H9 (cell line): ENCODE measurements around the gene GATA5. TPM values are rescaled to one million over a fixed set of nuclear protein-coding genes. Genes with fewer than 3 reads are reported as not detected.

Source experiments
- DNase-seq: peaks from one replicate; pipeline ENCODE4 v3.0.0-alpha.2; 2017
- H2AFZ ChIP-seq: one replicate; pipeline ENCODE4 v1.6.1; 2013; ENCODE audit warnings: mild to moderate bottlenecking, low read length, control low read depth, moderate library complexity
- H2AK5ac ChIP-seq: 2 replicates; pipeline ENCODE4 v1.6.1; 2013; ENCODE audit warnings: low read length, control low read depth, mixed read lengths; ENCODE audit not compliant: insufficient read length
- H2BK120ac ChIP-seq: one replicate; pipeline ENCODE4 v1.6.1; 2013; ENCODE audit warnings: low read depth, mild to moderate bottlenecking, low read length, control low read depth, inconsistent platforms; ENCODE audit not compliant: poor library complexity, severe bottlenecking
- H2BK12ac ChIP-seq: 2 replicates; pipeline ENCODE4 v1.6.1; 2013; ENCODE audit warnings: low read length, control low read depth, mixed read lengths, low read depth; ENCODE audit not compliant: insufficient read length
- H2BK15ac ChIP-seq: 2 replicates; pipeline ENCODE4 v1.6.1; 2013; ENCODE audit warnings: low read depth, low read length, control low read depth
- H2BK20ac ChIP-seq: one replicate; pipeline ENCODE4 v1.6.1; 2013; ENCODE audit warnings: low read depth, mild to moderate bottlenecking, low read length, control low read depth, inconsistent platforms; ENCODE audit not compliant: poor library complexity, severe bottlenecking
- H2BK5ac ChIP-seq: 2 replicates; pipeline ENCODE4 v1.6.1; 2013; ENCODE audit warnings: low read length, control low read depth, mixed read lengths; ENCODE audit not compliant: insufficient read length
- H3K14ac ChIP-seq: 2 replicates; pipeline ENCODE4 v1.6.1; 2013; ENCODE audit warnings: low read length, control low read depth; ENCODE audit not compliant: insufficient read depth
- H3K18ac ChIP-seq: 2 replicates; pipeline ENCODE4 v1.6.1; 2013; ENCODE audit warnings: low read depth, mild to moderate bottlenecking, mixed read lengths, low read length, control low read depth; ENCODE audit not compliant: insufficient read length
- H3K23ac ChIP-seq: 2 replicates; pipeline ENCODE4 v1.6.1; 2013; ENCODE audit warnings: low read length, control low read depth, mixed read lengths, low read depth; ENCODE audit not compliant: insufficient read length
- H3K23me2 ChIP-seq: 2 replicates; pipeline ENCODE4 v1.6.1; 2013; ENCODE audit warnings: low read depth, mild to moderate bottlenecking, mixed read lengths, low read length, control low read depth; ENCODE audit not compliant: insufficient read length, poor library complexity, severe bottlenecking
- H3K27ac ChIP-seq: 2 replicates; pipeline ENCODE4 v1.5.1; 2013; ENCODE audit warnings: low read length, control low read depth, mixed read lengths, low read depth; ENCODE audit not compliant: insufficient read length
- H3K27me3 ChIP-seq: 2 replicates; pipeline ENCODE4 v1.6.1; 2013; ENCODE audit warnings: low read length, control low read depth, inconsistent platforms; ENCODE audit not compliant: insufficient read depth
- H3K4ac ChIP-seq: 2 replicates; pipeline ENCODE4 v1.6.1; 2013; ENCODE audit warnings: low read depth, mild to moderate bottlenecking, control low read depth, inconsistent platforms, low read length, moderate library complexity
- H3K4me1 ChIP-seq: 2 replicates; pipeline ENCODE4 v1.6.1; 2013; ENCODE audit warnings: low read length, control low read depth, inconsistent platforms; ENCODE audit not compliant: insufficient read depth
- H3K4me2 ChIP-seq: 2 replicates; pipeline ENCODE4 v1.6.1; 2013; ENCODE audit warnings: low read length, control low read depth, mixed read lengths; ENCODE audit not compliant: insufficient read length, insufficient read depth
- H3K56ac ChIP-seq: 2 replicates; pipeline ENCODE4 v1.6.1; 2013; ENCODE audit warnings: low read depth, mild to moderate bottlenecking, mixed read lengths, low read length, control low read depth; ENCODE audit not compliant: insufficient read length
- H3K79me1 ChIP-seq: 2 replicates; pipeline ENCODE4 v1.6.1; 2013; ENCODE audit warnings: low read depth, mild to moderate bottlenecking, moderate library complexity, low read length, control low read depth, inconsistent platforms; ENCODE audit not compliant: insufficient read depth, poor library complexity, severe bottlenecking
- H3K79me2 ChIP-seq: 2 replicates; pipeline ENCODE4 v1.6.1; 2013; ENCODE audit warnings: low read length, control low read depth, inconsistent platforms; ENCODE audit not compliant: insufficient read depth
- H3K9ac ChIP-seq: 2 replicates; pipeline ENCODE4 v1.6.1; 2013; ENCODE audit warnings: low read length, control low read depth, mixed read lengths; ENCODE audit not compliant: insufficient read length; ENCODE audit errors: extremely low read depth
- H3K9me3 ChIP-seq: one replicate; pipeline ENCODE4 v1.6.1; 2013; ENCODE audit warnings: low read depth, low read length, inconsistent platforms; ENCODE audit not compliant: control insufficient read depth
- H3T11ph ChIP-seq: one replicate; pipeline ENCODE4 v1.6.1; 2013; ENCODE audit warnings: mild to moderate bottlenecking, low read length, control low read depth, inconsistent platforms
- H4K20me1 ChIP-seq: one replicate; pipeline ENCODE4 v1.6.1; 2013; ENCODE audit not compliant: control insufficient read depth, insufficient read length, insufficient read depth
- H4K5ac ChIP-seq: 2 replicates; pipeline ENCODE4 v1.6.1; 2013; ENCODE audit warnings: low read depth, mild to moderate bottlenecking, mixed read lengths, low read length, control low read depth; ENCODE audit not compliant: insufficient read length
- H4K8ac ChIP-seq: replicated peaks from 2 replicates; pipeline ENCODE4 v1.6.1; 2013; ENCODE audit warnings: low read length, control low read depth, mixed read lengths, low read depth; ENCODE audit not compliant: insufficient read length
- H4K91ac ChIP-seq: 2 replicates; pipeline ENCODE4 v1.6.1; 2013; ENCODE audit warnings: low read depth, mild to moderate bottlenecking, moderate library complexity, mixed read lengths, low read length, control low read depth; ENCODE audit not compliant: insufficient read length
- H3K27ac Mint-ChIP-seq, 3 experiments: 2 replicates in 2 of 3; 3 replicates in 1 of 3; pipeline ENCODE4 v1.8.0; 2020 to 2021; ENCODE audit warnings: mixed read lengths in 3 of 3, mild to moderate bottlenecking in 1 of 3, moderate library complexity in 1 of 3
- H3K27me3 Mint-ChIP-seq: 2 replicates; pipeline ENCODE4 v1.8.0; 2021; ENCODE audit warnings: low read depth, mild to moderate bottlenecking, moderate library complexity, mixed read lengths
- H3K36me3 Mint-ChIP-seq, 3 experiments: 2 replicates in 2 of 3; 3 replicates in 1 of 3; pipeline ENCODE4 v1.8.0; 2020 to 2021; ENCODE audit warnings: low read depth in 3 of 3, mixed read lengths in 3 of 3; ENCODE audit not compliant: insufficient read depth in 1 of 3
- H3K4me1 Mint-ChIP-seq, 2 experiments: 2 replicates each; pipeline ENCODE4 v1.8.0; 2020; ENCODE audit warnings: mixed read lengths in 2 of 2
- H3K4me3 Mint-ChIP-seq, 2 experiments: 2 replicates in 1 of 2; 3 replicates in 1 of 2; pipeline ENCODE4 v1.8.0; 2020 to 2021; ENCODE audit warnings: mild to moderate bottlenecking in 2 of 2, mixed read lengths in 2 of 2, moderate library complexity in 1 of 2
- H3K9me3 Mint-ChIP-seq, 2 experiments: 2 replicates in 1 of 2; 3 replicates in 1 of 2; pipeline ENCODE4 v1.8.0; 2020; ENCODE audit warnings: mild to moderate bottlenecking in 2 of 2, mixed read lengths in 2 of 2, moderate library complexity in 1 of 2
- CTCF ChIP-seq: fragments of 200-600 bp; sonication (generic); conservative IDR thresholded peaks from 3 replicates; pipeline ENCODE4 v1.8.0; 2021; ENCODE audit warnings: antibody characterized with exemption, mild to moderate bottlenecking
- WGBS: extraction: QIAGEN DNeasy Blood & Tissue Kit; methylation state at CpG from one replicate; pipeline ENCODE4 v1.1.7; 2013; ENCODE audit warnings: missing lambda C conversion rate, low lambda C conversion rate, mixed read lengths; ENCODE audit not compliant: insufficient read length; ENCODE audit errors: extremely low coverage; 5-methylcytosine and 5-hydroxymethylcytosine counted together
- total RNA-seq: library from RNA; stranded (reverse); gene quantifications from 2 replicates; pipeline ENCODE4 v1.2.1, GENCODE V29; 2021

The GATA5 gene
- total RNA-seq, 1 experiment from 2014 or later: 0.24 TPM

- peaks cover 0 to 4% (median 4%) of the 10 kb centered on the region in 3 experiments; a peak in 1 of 7 replicates for H3K36me3 Mint-ChIP-seq
- no peak for DNase-seq
- Histone ChIP-seq H3K4ac (no peak overlapping the region), H3K79me2 (no peaks in the 10 kb centered on the region), H2BK5ac (no peak overlapping the region), H2AK5ac (no peak overlapping the region), H3K9ac (no peak overlapping the region), H3K18ac (no peak overlapping the region), H3K14ac (no peak overlapping the region), H2AFZ (no peak overlapping the region), H2BK12ac (no peak overlapping the region), H3K4me1 (peaks cover 3% of the 10 kb centered on the region; the same call in 1 of the 2 replicates), H4K5ac (no peak overlapping the region), H3K27me3 (no peaks in the 10 kb centered on the region), H3T11ph (no peak overlapping the region), H3K27ac (no peak overlapping the region), H4K91ac (no peak overlapping the region), H3K23ac (no peak overlapping the region), H3K79me1 (no peaks in the 10 kb centered on the region), H4K20me1 (no peaks in the 10 kb centered on the region), H3K56ac (no peak overlapping the region), H2BK15ac (no peak overlapping the region), H3K23me2 (no peaks in the 10 kb centered on the region), H3K4me2 (no peak overlapping the region), H2BK20ac (no peak overlapping the region), H3K9me3 (no peaks in the 10 kb centered on the region), H2BK120ac (no peak overlapping the region), H4K8ac (no peak overlapping the region)
- H3K4me1 Mint-ChIP-seq: peaks cover 15 to 51% of the 10 kb centered on the region in 2 experiments
- H3K4me3 Mint-ChIP-seq: no peak overlapping the region
- WGBS: no CpG with 5 or more reads among the region's 23 CpGs
- no peak for TF ChIP-seq CTCF
- peaks cover 3 to 5% of the 10 kb centered on the region in 2 experiments; a peak in 2 of 5 replicates for H3K9me3 Mint-ChIP-seq
- H3K27me3 Mint-ChIP-seq: no peaks in the 10 kb centered on the region; the same call in 1 of the 2 replicates
- H3K27ac Mint-ChIP-seq: no peak overlapping the region
Measured at GRCh38 chr20:62424249-62425107, 51.3 kb downstream of the GATA5 start.
